GM19467 (cell line): ENCODE measurements around the gene AGPAT3.

ENCODE experiments used
- ATAC-seq: cut with Tn5 transposase; IDR thresholded peaks from one replicate; pipeline ENCODE4 v1.9.1; 2021; ENCODE audit warnings: mild to moderate bottlenecking, moderate library complexity; ENCODE audit not compliant: unreplicated experiment

AGPAT3 gene

GRCh38 chr21:43905726-43906455 is 40.9 kb downstream of the AGPAT3 start:
- ATAC-seq: no peak

- ATAC-seq: no peak
Observed at GRCh38 chr21:43906585-43907370, 41.8 kb downstream of the AGPAT3 start.

- ATAC-seq: no peak
Observed at GRCh38 chr21:43907751-43908150, 42.7 kb downstream of the AGPAT3 start.

GRCh38 chr21:43908167-43908566 is 43.1 kb downstream of the AGPAT3 start:
- no peak for ATAC-seq

GRCh38 chr21:43909741-43910400 is 44.8 kb downstream of the AGPAT3 start:
- no peak for ATAC-seq

GRCh38 chr21:43910460-43910859 is 45.4 kb downstream of the AGPAT3 start:
- no peak for ATAC-seq

GRCh38 chr21:43911015-43911934 is 46.3 kb downstream of the AGPAT3 start:
- ATAC-seq: no peak

- no peak for ATAC-seq
Observed at GRCh38 chr21:43911935-43912487, 47.0 kb downstream of the AGPAT3 start.

- no peak for ATAC-seq
Observed at GRCh38 chr21:43912500-43912899, 47.5 kb downstream of the AGPAT3 start.

- ATAC-seq: no peak
Observed at GRCh38 chr21:43912910-43913309, 47.9 kb downstream of the AGPAT3 start.

GRCh38 chr21:43913928-43914327 is 48.9 kb downstream of the AGPAT3 start:
- no peak for ATAC-seq

- ATAC-seq: no peak
Observed at GRCh38 chr21:43916076-43916475, 51.1 kb downstream of the AGPAT3 start.

GRCh38 chr21:43916691-43917514 is 51.9 kb downstream of the AGPAT3 start:
- ATAC-seq: no peak

- no peak for ATAC-seq
Observed at GRCh38 chr21:43917515-43918384, 52.7 kb downstream of the AGPAT3 start.

GRCh38 chr21:43918385-43918947 is 53.4 kb downstream of the AGPAT3 start:
- no peak for ATAC-seq

- no peak for ATAC-seq
Observed at GRCh38 chr21:43919283-43919682, 54.3 kb downstream of the AGPAT3 start.

GRCh38 chr21:43919871-43920801 is 55.1 kb downstream of the AGPAT3 start:
- no peak for ATAC-seq
